GM18520 (cell line): ENCODE measurements around the gene EEPD1.
"Not testable (repeated sequence)": the region's sequence is repeated elsewhere in the genome, so short reads cannot be mapped to it uniquely, and the experiment has no call there.

ENCODE experiments used
- ATAC-seq: cut with Tn5 transposase; IDR thresholded peaks from one replicate; pipeline ENCODE4 v1.9.1; 2021; ENCODE audit not compliant: unreplicated experiment

The EEPD1 gene

DNA sequence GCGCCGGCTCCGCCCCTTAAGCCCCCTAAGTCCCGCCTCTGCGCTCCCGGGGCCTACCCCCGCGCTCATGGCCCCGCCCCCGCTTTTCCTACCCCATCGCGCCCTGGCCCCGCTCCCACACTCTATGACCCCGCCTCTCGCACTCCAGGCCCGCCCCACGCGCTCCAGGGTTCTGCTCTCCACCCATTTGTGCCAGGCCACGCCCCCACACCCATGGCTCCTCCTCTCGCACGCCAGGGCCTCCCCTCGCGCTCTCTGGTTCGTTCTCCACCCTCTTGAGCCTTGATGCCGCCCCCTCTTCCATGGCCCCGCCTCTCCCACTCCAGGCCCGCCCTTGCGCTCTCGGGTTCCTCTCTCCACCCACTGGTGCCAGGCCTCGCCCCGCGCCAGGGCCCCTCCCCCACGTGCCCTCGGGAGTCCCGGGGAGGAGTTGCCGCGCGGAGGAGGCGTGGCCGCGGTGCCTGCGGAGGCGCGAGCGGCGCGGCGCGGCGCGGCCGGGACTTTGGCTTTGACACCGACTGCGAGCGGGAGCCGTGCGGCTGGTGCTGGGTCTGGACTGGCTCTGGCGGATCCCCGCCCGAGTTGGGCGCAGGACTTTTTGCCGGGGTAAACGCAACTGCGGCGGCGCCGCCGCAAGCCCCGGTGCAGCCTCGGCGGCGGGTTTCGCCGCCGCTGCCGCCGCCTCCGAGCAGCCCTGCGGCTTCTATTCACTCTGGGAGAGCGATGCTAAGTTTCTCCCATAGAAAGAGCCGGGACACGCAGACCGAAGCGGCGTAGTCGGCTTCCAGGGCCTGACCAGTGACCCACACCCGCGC, at the start of gene EEPD1:
Gene EEPD1, plus strand, starts transcription at position 499 of the 815 bp plus-strand sequence. CDS start 1,071 bp downstream, outside the sequence.
- peak; percentile 94 for ATAC-seq

DNA sequence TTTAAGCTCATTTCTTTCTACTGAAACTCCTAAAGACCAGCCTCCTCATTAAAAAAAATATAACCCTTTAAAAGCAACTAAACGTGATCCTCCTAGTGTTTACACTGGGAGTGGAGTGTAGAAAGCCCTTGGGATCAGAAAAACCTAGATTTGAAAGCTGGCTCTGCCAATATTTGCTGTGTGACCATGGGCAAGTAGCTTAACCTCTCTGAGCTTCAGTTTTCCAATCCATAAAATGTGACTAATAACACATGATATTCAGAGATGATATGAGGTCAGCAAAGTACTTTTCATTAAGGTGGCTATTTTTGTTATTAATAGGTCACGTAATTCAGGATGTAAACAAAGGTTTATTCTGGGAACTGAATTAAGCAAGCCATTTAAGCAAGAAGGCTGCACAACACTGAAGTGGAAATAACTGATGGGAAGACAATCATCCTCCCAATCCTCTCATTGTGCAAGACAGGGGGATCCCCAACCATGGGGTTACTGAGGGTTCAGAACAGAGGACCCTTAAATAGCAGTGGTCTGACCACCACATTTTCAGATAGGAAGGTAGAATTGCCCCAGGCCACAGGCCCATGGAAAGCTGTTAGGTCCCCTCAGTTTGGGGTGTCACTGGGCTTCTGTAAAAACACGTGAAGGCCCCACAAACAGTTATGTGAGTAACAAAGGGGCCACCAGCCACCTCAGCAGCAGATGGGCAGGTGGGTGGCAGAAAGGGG, 49.1 kb upstream of the EEPD1 start:
- no peak for ATAC-seq

DNA sequence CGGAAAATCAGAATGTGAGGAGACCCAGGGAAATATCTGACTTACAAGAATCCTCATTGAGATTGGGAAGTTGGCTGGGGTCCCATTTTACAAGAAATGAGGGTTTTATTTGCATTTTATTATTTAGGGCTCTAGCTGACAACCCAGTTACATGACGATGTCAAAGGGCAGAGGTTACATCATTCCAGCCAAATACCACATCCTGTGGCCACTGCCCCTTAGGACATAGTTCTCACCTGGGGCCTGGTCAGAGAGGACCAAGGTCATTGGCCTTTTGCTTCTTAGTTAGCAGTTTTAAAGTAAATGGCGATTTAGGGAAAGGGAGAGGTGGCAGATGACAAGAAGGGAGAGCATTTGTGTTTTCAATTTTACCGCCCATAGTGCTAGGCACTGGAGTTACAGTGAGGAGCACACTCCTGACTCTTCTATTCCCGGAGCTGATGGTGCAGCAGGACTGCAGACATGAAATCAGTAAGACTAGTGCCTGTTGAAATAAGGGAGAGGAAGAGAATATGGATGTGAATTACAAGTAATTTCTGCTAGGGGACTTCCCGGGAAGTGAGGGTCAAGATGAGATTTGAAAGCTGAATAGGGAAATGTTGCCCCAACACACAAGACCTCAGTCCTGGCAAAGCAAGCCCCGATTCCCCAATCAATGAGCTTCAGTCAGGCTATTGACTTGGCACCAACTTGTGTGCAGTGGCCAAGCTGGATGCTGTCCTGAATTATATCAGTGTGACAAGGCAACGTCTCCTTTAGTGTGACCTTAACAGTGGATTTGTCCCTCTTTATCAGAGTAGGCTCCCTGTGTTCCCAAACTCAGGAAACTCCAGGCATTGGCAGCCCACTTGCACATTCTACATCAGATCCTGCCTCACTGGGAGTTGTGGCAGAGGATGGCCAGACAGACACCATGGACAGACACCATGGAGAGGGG, 45.8 kb upstream of the EEPD1 start:
- ATAC-seq, result not testable (repeated sequence)

DNA sequence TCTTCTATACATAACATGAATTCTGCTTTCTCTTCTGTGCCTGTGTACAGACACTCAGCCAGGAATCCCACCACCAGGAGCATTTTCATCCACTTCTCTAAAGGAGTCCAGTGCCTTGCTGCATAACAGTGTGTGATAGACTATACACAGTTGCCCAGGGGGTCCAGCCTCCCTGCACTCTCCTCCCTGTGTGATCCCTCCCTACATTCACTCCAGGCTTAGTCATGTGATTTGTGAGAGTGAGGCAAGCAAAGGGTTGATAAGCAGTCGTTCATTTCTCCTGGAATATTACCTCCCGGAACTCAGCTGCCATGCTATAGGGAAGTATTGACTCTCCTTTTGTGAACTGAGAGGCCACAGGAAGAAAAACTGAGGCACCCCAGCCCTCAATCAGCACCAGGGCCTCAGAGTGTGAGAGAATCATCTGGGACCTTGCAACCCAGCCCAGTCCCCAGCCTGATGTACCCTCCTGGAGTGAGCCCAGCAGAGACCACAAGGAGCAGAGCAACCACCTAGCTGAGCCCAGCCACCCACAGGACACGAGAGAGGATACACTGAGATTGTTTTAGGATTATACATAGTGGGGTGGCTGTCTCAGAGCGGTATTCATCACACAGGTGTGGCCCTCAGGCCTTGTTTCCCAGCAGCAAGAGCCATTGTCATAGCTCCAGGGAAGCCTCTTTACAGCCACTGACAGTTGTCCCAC, 45.0 kb upstream of the EEPD1 start:
- no peak for ATAC-seq

DNA sequence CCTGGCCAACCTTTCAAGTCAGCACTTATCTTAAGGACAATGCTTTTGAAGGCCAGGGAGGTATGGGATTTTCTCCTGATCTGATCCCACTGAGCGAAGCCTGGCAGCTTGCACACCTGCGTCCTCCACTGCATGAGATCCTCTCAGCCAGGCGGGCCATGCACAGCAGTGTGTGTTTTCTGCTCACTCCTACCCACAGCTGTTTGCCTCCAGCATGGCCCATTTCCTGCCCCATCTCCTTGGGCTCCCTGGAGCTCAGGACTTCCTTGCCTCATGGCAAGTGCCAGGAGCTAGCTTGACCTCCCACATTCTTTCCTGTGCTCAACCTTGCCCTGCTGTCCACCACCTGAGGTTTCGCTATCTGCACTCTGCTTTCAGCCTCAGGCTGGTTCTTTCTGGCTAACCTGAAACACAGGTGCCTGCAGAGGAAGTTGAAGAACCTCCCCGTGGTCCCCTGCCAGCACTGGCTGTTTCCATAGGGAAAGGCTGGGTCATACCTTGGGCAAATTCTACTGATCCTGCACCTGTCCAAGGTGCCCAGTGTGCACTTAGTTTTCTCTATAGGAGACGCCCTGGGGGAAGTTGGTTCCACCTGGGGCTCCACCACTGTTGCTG, 43.9 kb upstream of the EEPD1 start:
- ATAC-seq, result no peak

DNA sequence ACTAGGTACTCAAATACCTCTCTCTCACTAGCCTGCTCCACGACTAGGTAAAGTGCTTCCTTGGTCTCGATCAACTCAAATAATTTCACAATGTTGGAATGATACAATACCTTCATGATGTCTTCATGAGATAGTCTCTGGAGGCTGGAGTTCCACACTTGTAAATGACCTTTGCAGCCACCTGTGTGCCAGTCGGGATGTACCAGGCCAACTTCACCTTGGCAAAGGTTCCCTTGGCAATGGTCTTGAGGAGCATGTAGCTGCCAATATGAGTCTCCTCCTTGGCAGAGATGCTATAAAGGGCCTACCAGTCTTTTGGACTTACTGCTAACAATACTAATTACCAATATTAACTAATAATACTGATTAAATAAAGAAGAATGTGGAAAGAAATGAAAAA, 42.5 kb upstream of the EEPD1 start:
- ATAC-seq, result no peak

DNA sequence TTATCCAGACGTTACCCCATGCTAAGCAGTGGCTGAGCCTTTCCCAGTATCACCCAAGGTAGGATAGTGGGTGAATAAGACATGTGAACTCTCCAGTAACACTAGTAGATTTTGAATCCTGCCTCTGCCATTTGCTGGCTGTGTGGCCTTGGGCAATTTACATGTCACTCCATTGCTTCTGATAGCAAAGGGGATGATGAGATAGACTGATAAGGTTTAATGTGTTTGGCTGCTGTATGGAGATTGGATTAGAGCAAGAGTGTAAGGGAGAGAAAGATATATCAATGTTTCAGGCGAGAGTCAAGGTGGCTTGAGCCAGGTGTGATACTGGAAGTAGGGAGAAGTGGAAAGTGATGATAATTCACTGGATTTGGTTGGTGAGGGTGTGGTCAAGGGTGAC, 40.1 kb upstream of the EEPD1 start:
- ATAC-seq, result no peak

DNA sequence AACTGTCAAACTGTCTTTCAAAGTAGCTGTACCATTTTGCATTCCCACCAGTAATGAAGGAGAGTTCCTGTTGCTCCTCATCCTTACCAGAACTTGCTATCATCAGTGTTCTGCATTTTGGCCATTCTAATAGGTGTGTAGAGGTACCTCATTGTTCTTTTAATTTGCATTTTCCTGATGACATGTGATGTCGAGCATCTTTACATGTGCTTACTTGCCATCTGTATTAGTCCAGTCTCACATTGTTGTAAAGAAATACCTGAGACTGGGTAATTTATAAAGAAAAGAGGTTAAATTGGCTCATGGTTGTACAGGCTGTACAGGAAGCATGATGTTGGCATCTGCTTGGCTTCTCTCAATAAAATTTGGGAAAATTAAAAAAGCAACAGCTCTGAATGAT, 38.7 kb upstream of the EEPD1 start:
- no peak for ATAC-seq

DNA sequence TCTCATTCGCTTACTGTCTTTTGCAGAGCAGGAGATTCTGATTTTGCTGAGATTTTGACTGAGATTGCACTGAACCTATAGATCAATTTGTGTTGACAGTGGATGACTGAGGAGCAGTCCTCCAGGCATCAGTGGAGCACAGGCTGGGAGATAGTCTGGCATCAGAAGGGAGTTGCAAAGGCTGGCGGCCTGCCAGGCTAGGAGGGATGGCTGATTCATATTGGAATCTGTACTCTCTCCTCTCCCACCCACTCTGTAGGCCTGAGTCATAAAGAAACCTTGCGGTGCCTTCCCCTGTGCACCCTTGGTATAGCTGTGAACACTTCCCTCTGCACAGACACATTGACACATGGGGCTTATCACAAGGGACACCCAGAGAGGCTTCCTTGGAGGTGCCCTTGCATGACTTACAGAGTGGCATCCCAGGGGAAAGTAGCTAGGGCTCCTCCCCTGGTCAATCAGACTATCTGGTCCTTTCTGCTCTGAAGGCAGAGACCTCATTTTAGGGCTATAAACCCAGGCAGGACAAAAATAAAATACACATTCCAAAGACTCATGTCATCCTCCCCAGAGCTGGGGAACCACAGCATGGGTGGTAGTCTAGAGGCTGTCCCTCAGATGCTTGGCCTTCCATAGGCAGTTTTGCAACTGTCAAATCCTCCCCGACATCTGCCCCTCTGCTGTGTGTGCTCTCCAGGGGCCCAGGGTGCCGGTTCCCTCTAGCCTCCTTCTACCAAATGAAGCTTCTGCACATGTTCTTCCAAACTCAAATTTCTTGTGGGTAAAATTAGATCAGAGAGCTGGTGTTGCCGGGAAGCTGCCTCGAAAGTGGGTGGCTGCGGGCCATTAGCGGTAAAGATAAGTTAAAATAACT, 37.4 kb upstream of the EEPD1 start:
- ATAC-seq, result peak; percentile 96

DNA sequence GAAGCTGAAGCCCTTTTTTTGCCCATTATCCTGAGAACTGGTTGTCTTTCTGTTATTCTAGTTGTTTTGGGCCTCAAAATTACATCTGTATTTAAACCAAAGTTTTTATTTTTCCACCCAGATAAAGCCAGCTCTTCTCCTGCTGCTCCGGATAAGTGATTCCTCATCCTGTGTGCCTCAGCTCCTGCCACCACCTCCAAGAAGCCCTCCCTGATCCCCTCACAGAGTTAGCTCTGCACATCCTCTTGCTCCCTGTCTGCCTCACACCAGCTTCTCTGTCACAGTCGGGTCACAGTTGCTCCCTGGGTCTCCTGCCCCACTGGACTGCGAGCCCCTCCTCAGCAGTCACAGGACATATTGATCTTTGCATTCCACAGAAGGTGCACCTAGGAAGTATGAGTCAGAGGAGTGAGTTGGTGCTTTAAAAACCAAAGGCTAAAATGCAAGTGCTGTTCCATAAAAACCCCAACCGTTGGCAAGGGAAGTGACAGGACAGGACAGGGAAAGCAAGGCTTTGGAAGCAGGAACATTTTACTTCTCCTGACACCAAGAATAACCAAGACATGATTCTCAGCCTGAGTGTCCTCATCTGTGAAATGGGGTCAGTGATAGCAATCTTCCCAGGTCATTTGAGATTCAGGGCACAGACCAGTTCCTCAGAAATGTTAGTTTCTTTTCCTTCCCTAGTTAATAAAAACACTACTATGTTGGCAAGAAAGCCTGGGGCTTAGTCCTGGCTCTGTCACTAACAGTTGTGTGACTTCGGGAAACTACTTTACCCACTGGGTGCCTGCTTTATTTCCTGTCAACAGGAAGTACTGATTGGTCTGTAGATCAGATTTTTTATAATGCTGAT, 36.5 kb upstream of the EEPD1 start:
- no peak for ATAC-seq

DNA sequence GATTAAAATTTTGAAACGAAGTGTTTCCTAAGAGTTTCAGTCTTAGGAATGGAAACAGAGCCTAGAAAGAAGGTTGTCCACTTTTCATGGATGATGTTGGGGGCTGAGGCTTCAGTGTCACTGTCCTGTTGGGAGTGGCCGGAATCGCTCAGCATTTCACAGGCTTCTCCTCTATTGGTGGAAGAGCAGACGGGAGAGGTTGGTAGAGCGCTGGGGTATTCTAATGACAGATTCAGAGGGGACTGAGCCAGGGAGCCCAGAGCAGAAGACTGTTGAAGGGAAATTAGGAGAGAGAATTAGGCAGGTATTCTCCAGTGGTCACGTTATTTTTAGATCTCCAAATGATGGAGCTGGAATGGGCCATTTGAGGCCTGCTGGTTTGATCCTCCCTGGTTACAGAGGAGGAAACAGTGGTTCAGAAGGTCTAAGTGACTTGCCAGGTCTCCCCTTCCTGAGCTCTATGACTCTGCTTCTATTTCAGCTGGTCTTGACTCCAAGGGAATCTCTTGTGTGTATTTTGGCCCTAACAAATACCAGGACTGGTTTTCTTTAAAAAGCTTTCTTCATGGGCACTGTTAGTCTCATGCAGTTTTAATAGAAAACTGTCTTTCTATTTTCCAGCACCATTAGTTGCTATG, 35.7 kb upstream of the EEPD1 start:
- no peak for ATAC-seq

DNA sequence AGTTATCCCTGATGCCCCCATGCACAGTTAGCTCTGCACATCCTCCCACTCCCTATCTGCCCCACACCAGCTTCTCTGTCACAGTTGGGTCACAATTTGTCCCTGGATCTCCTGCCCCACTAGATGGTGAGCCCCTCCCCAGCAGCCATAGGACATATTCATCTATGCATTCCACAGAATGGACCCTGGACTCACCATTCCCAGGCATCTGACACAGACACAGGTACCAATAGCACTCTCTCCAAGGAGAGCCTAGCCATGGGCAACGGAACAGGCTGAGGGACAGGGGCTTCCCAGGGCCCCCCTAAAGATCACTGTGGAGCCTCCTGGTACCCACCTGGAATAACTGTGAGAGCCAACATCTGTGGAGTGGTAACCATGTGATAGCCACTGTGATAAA, 34.7 kb upstream of the EEPD1 start:
- no peak for ATAC-seq

DNA sequence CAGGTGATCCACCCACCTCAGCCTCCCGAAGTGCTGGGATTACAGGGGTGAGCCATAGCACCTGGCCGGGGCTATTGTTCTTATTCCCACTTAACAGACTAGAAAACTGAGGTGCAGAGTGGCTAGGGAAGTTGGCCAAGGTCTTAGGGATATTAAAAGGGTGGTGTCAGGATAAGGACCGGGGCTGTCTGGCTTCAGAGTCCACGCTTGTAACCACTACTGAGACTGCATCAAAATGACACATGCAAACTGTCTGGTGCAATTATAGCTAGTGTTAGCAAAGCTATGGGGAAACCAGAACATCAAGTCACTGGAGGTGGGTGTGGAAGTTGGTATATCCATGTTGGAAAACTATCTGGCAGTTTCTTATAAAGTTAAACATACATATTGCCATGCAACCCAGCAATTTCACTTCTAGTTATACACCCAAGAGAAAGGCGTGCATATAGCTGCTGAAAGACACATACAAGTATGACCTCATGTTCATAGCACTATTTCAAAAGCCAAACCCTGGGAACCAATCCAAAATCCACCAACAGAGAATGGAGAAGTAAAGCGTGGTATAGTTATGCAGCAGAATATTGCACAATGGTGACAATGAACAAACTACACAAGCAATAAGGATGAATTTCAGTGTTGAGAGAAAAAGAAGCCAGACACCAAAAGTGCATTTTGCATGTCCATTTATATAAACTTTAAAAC, 33.9 kb upstream of the EEPD1 start:
- no peak for ATAC-seq

DNA sequence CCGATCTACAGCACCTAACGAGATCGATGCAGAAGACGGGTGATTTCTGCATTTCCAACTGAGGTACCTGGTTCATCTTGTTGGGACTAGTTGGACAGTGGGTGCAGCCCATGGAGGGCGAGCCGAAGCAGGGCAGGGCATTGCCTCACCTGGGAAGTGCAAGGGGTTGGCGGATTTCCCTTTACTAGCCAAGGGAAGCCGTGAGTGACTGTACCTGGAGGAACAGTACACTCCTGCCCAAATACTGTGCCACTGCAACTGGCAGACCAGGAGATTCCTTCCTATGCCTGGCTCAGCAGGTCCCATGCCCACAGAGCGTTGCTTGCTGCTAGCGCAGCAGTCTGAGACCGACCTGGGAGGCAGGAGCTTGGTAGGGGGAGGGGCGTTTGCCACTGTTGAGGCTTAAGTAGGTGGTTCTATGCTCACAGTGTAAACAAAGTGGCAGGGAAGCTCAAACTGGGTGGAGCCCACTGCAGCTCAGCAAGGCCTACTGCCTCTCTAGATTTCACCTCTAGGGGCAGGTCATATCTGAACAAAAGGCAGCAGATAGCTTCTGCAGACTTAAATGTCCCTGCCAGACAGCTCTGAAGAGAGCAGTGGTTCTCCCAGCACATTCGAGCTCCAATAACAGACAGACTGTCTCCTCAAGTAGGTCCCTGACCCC, 32.9 kb upstream of the EEPD1 start:
- not testable (repeated sequence) for ATAC-seq

DNA sequence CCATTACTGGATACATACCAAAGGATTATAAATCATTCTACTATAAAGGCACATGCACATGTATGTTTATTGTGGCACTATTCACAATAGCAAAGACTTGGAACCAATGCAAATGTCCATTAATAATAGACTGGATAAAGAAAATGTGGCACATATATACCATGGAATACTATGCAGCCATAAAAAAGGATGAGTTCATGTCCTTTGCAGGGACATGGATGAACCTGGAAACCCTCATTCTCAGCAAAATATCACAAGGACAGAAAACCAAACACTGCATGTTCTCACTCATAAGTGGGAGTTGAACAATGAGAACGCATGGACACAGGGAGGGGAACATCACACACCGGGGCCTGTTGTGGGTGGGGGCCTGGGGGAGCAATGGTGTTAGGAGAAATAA, 27.4 kb upstream of the EEPD1 start:
- ATAC-seq, result not testable (repeated sequence)

DNA sequence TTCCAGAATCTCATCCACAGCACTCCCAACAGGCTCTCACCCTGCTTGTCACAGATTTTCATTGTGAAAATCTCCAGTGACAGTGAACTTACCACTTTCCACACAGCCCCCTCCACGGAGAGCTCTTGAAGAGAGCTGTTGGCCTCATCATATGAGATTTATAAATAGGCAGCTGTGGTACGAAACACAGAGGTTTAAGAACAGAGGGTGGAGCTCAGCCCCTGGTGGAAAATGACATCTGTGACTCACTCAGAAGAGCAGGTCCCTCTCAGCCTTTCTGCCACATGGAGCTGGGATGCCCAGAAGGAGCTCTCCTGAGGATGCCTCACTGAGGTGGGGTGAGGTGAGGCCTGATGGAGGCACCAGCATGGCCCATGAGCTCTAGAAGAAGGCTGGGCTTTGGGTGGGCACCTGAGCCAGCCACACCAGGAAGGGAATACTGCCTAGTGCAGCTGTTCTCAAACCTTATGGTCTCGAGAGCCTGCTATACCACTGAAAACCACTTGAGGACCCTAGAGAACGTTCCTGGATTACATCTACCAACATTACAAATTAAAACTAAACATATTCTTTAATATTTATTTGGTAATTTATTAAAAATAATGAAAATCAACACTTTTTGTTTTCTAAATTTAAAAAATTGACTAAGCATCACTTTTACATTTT, 25.8 kb upstream of the EEPD1 start:
- no peak for ATAC-seq
